ENCODE results near the gene GCNT2.

The GCNT2 gene

GRCh38 chr6:10584607-10585006 is 63.5 kb downstream of the GCNT2 start:
- H3K36me3 ChIP-seq (ENCODE audit: insufficient read depth, low read depth, low read length): no peaks in the 10 kb centered on the region
- H3K27me3 ChIP-seq (ENCODE audit: insufficient read depth, low read length): no peaks in the 10 kb centered on the region
- peak overlapping the region; percentile 75; the same call in 1 of the 2 replicates for H3K9ac ChIP-seq (ENCODE audit: low read depth, low read length)
- H3K4me1 ChIP-seq (ENCODE audit: insufficient read depth, low read length): peaks cover 50% of the 10 kb centered on the region
- H3K4me3 ChIP-seq (ENCODE audit: low read length): peak overlapping the region; percentile 75; the same call in 1 of the 2 replicates
- no peaks in the 10 kb centered on the region for H3K9me3 ChIP-seq (ENCODE audit: insufficient read depth, low read depth, low read length)
- H3K27ac ChIP-seq (ENCODE audit: low read length): peak overlapping the region; percentile 97

DNA sequence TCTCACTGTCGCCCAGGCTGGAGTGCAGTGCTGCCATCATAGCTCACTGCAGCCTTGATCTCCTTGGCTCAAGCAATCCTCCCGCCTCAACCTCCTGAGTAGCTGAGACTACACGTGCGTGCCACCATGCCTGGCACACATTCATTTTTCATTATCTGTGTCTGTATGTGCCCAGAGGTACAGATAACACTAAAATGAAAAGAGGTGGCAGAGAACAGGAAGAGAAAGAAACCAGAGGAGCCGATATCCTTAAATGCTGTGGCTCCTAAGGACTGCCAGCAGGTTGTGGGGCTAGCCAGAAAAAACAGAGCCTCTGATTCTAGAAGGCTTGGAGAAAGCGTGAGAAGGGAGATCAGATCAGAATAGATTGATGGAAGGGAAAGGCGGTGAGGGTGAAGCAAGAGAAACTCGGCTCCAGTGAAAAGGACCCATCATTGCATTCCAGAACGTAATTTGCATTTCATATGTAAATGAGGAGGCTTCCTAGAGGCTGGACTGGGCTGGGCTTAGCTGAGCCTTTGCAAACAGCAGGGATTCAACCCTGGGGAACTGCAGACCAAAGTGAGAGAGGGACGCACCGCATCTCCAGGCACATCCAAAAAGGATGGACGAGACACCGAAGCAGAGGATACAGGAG is 64.2 kb downstream of the GCNT2 start:
- peak overlapping the region; percentile 75 for H3K4me3 ChIP-seq (ENCODE audit: low read length)
- peak overlapping the region; percentile 97 for H3K27ac ChIP-seq (ENCODE audit: low read length)
- H3K9ac ChIP-seq (ENCODE audit: low read depth, low read length): peak overlapping the region; percentile 75
- H3K36me3 ChIP-seq (ENCODE audit: insufficient read depth, low read depth, low read length): no peaks in the 10 kb centered on the region
- H3K27me3 ChIP-seq (ENCODE audit: insufficient read depth, low read length): no peaks in the 10 kb centered on the region
- H3K4me1 ChIP-seq (ENCODE audit: insufficient read depth, low read length): peaks cover 45% of the 10 kb centered on the region
- H3K9me3 ChIP-seq (ENCODE audit: insufficient read depth, low read depth, low read length): no peaks in the 10 kb centered on the region

- H3K27me3 ChIP-seq (ENCODE audit: insufficient read depth, low read length): no peaks in the 10 kb centered on the region
- peaks cover 47% of the 10 kb centered on the region for H3K4me1 ChIP-seq (ENCODE audit: insufficient read depth, low read length)
- no peaks in the 10 kb centered on the region for H3K9me3 ChIP-seq (ENCODE audit: insufficient read depth, low read depth, low read length)
- H3K36me3 ChIP-seq (ENCODE audit: insufficient read depth, low read depth, low read length): no peaks in the 10 kb centered on the region
- H3K4me3 ChIP-seq (ENCODE audit: low read length): peak overlapping the region; percentile 75
- no peak overlapping the region for H3K27ac ChIP-seq (ENCODE audit: low read length)
- peak overlapping the region; percentile 75 for H3K9ac ChIP-seq (ENCODE audit: low read depth, low read length)
Observed at GRCh38 chr6:10586302-10586701, 65.2 kb downstream of the GCNT2 start.

GRCh38 chr6:10587656-10588406 is 66.7 kb downstream of the GCNT2 start:
- Histone ChIP-seq H3K27ac (ENCODE audit: low read length) (peak overlapping the region; percentile 1), H3K9me3 (ENCODE audit: insufficient read depth, low read depth, low read length) (no peaks in the 10 kb centered on the region), H3K36me3 (ENCODE audit: insufficient read depth, low read depth, low read length) (no peaks in the 10 kb centered on the region), H3K4me3 (ENCODE audit: low read length) (peak overlapping the region; percentile 75), H3K4me1 (ENCODE audit: insufficient read depth, low read length) (peaks cover 56% of the 10 kb centered on the region), H3K27me3 (ENCODE audit: insufficient read depth, low read length) (no peaks in the 10 kb centered on the region), H3K9ac (ENCODE audit: low read depth, low read length) (peak overlapping the region; percentile 75; the same call in 1 of the 2 replicates)

DNA sequence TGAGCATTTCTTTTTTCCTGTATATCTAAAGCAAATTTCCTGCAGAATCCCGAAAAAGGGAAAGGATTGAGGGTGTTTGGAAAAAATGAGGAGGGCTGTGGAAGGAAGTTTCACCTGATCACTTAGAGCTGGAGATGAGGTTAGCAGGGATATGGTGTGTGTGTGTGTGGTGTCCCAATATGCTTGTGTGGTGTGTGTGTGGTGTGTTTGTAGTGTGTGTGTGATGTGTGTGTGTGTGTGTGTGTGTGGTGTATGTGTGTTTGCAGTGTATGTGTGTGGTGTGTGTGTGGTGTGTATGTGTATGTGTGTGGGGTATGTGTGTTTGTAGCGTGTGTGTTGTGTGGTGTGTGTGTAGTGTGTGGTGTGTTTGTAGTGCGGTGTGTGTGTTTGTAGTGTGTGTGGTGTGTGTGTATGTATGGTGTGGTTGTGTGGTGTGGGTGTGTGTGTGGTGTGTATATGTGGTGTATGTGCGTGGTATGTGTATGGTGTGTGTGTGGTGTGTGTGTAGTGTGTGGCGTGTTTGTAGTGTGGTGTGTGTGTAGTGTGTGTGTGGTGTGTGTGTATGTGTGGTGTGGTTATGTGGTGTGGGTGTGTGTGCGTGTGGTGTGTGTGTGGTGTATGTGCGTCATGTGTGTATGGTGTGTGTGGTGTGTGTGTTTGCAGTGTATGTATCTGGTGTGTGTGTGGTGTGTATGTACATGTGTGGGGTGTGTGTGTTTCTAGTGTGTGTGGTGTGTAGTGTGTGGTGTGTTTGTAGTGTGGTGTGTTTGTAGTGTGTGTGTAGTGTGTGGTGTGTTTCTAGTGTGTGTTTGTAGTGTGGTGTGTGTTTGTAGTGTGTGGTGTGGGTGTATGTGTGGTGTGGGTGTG is 67.6 kb downstream of the GCNT2 start:
- H3K27me3 ChIP-seq (ENCODE audit: insufficient read depth, low read length): no peaks in the 10 kb centered on the region
- H3K9me3 ChIP-seq (ENCODE audit: insufficient read depth, low read depth, low read length): no peaks in the 10 kb centered on the region
- H3K4me1 ChIP-seq (ENCODE audit: insufficient read depth, low read length): peaks cover 48% of the 10 kb centered on the region
- no peaks in the 10 kb centered on the region for H3K36me3 ChIP-seq (ENCODE audit: insufficient read depth, low read depth, low read length)
- peak overlapping the region; percentile 75 for H3K4me3 ChIP-seq (ENCODE audit: low read length)
- peak overlapping the region; percentile 75; the same call in 1 of the 2 replicates for H3K9ac ChIP-seq (ENCODE audit: low read depth, low read length)
- peak overlapping the region; percentile 1 for H3K27ac ChIP-seq (ENCODE audit: low read length)

GRCh38 chr6:10589429-10589727 is 68.2 kb downstream of the GCNT2 start:
- Histone ChIP-seq H3K36me3 (ENCODE audit: insufficient read depth, low read depth, low read length) (no peaks in the 10 kb centered on the region), H3K27me3 (ENCODE audit: insufficient read depth, low read length) (no peaks in the 10 kb centered on the region), H3K4me3 (ENCODE audit: low read length) (peak overlapping the region; percentile 75; the same call in 1 of the 2 replicates), H3K4me1 (ENCODE audit: insufficient read depth, low read length) (peaks cover 48% of the 10 kb centered on the region), H3K9ac (ENCODE audit: low read depth, low read length) (no peak overlapping the region), H3K9me3 (ENCODE audit: insufficient read depth, low read depth, low read length) (no peaks in the 10 kb centered on the region), H3K27ac (ENCODE audit: low read length) (no peak overlapping the region)

GRCh38 chr6:10589983-10590382 is 68.8 kb downstream of the GCNT2 start:
- Histone ChIP-seq H3K27ac (ENCODE audit: low read length) (no peak overlapping the region), H3K4me1 (ENCODE audit: insufficient read depth, low read length) (peaks cover 44% of the 10 kb centered on the region), H3K9me3 (ENCODE audit: insufficient read depth, low read depth, low read length) (no peaks in the 10 kb centered on the region), H3K27me3 (ENCODE audit: insufficient read depth, low read length) (no peaks in the 10 kb centered on the region), H3K9ac (ENCODE audit: low read depth, low read length) (no peak overlapping the region), H3K36me3 (ENCODE audit: insufficient read depth, low read depth, low read length) (no peaks in the 10 kb centered on the region), H3K4me3 (ENCODE audit: low read length) (no peak overlapping the region)

- no peaks in the 10 kb centered on the region for H3K27me3 ChIP-seq (ENCODE audit: insufficient read depth, low read length)
- no peaks in the 10 kb centered on the region for H3K9me3 ChIP-seq (ENCODE audit: insufficient read depth, low read depth, low read length)
- H3K9ac ChIP-seq (ENCODE audit: low read depth, low read length): no peak overlapping the region; the same call in 1 of the 2 replicates
- H3K36me3 ChIP-seq (ENCODE audit: insufficient read depth, low read depth, low read length): no peaks in the 10 kb centered on the region
- peaks cover 42% of the 10 kb centered on the region for H3K4me1 ChIP-seq (ENCODE audit: insufficient read depth, low read length)
- H3K4me3 ChIP-seq (ENCODE audit: low read length): peak overlapping the region; percentile 1; the same call in 1 of the 2 replicates
- H3K27ac ChIP-seq (ENCODE audit: low read length): no peak overlapping the region
Observed at GRCh38 chr6:10591422-10592160, 70.4 kb downstream of the GCNT2 start.

DNA sequence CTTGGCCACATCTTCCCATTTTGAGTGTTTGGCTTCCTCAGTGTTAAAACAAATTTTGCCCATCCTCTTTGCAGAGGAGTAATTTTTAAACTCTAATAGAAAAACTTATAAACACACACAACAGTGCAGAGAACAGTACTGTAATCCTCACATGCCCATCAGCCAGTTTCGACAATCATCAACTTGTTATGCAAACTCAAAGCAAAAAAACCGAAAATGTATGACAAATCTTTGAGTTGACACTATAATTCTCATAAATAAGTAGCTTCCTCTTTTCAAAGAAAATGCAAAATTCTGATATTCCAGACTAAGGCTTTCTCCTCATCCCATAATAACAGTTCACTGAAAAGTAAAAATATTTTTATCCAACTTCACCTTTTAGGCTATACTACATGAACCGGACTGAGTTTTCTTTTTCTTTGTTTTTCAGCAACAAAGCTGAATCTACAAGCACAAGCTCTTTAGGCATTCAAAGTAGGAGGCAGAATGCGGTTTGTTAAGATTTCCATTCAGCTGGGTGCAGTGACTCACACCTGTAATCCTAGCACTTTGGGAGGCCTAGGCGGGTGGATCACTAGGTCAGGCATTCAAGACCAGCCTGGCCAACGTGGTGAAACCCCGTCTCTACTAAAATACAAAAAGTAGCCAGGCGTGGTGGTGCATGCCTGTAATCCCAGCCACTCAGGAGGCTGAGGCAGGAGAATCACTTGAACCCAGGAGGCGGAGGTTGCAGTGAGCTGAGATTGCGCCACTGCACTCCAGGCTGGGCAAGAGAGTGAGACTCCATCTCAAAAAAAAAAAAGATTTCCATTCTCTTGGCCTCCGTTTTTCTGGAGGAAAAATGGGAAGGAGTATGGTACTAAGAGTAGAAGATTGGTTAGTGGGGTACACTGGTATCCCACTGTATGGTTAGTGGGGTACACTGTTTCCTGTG is 74.8 kb downstream of the GCNT2 start:
- peak overlapping the region; percentile 57; the same call in 1 of the 2 replicates for H3K9ac ChIP-seq (ENCODE audit: low read depth, low read length)
- H3K27ac ChIP-seq (ENCODE audit: low read length): no peak overlapping the region

GRCh38 chr6:10597499-10598001 is 76.4 kb downstream of the GCNT2 start:
- H3K27me3 ChIP-seq (ENCODE audit: insufficient read depth, low read length): no peaks in the 10 kb centered on the region
- no peak overlapping the region for H3K9ac ChIP-seq (ENCODE audit: low read depth, low read length)
- H3K4me1 ChIP-seq (ENCODE audit: insufficient read depth, low read length): peaks cover 31% of the 10 kb centered on the region
- H3K36me3 ChIP-seq (ENCODE audit: insufficient read depth, low read depth, low read length): peaks cover 4% of the 10 kb centered on the region; the same call in 1 of the 2 replicates
- H3K27ac ChIP-seq (ENCODE audit: low read length): no peak overlapping the region
- no peaks in the 10 kb centered on the region for H3K9me3 ChIP-seq (ENCODE audit: insufficient read depth, low read depth, low read length)
- H3K4me3 ChIP-seq (ENCODE audit: low read length): no peak overlapping the region

More for the DNA sequence above, 74.8 kb downstream of the GCNT2 start:
- Histone ChIP-seq H3K4me1 (ENCODE audit: insufficient read depth, low read length) (peaks cover 44% of the 10 kb centered on the region), H3K4me3 (ENCODE audit: low read length) (peak overlapping the region; percentile 8; the same call in 1 of the 2 replicates), H3K27me3 (ENCODE audit: insufficient read depth, low read length) (no peaks in the 10 kb centered on the region), H3K36me3 (ENCODE audit: insufficient read depth, low read depth, low read length) (peaks cover 4% of the 10 kb centered on the region; the same call in 1 of the 2 replicates), H3K9me3 (ENCODE audit: insufficient read depth, low read depth, low read length) (no peaks in the 10 kb centered on the region)
